Heart left ventricle (tissue), 16 donors: ENCODE results near the gene TTBK2. TPM values are rescaled to one million over a fixed set of nuclear protein-coding genes. Genes with fewer than 3 reads are reported as not detected.

Experiments used
- ATAC-seq, 4 donors: fragments of 200-7000 bp; cut with Tn5 transposase; one replicate each; pipeline ENCODE4 v1.9.1; 2020 to 2022; ENCODE audit warnings: moderate library complexity in 4 of 4, mild to moderate bottlenecking in 3 of 4, moderate number of reproducible peaks in 1 of 4
- DNase-seq, 5 donors: peaks; one replicate each; pipeline ENCODE4 v3.0.0-alpha.2; 2020
- H3K27ac ChIP-seq, 12 donors: fragments of 200-600 bp; sonication (generic) in 4 of 12; one replicate each; pipeline versions ENCODE4 v1.5.0 to v1.8.0; 2016 to 2022; ENCODE audit warnings: mild to moderate bottlenecking in 2 of 12
- H3K27me3 ChIP-seq, 9 donors: fragments of 200-600 bp; sonication (generic) in 2 of 9; one replicate each; pipeline versions ENCODE4 v1.5.1 to v1.8.0; 2016 to 2022; ENCODE audit warnings: mild to moderate bottlenecking in 3 of 9
- H3K36me3 ChIP-seq, 9 donors: fragments of 200-600 bp; sonication (generic) in 2 of 9; one replicate each; pipeline versions ENCODE4 v1.5.0 to v1.8.0; 2018 to 2022; ENCODE audit warnings: mild to moderate bottlenecking in 2 of 9
- H3K4me1 ChIP-seq, 12 donors: fragments of 200-600 bp; sonication (generic) in 4 of 12; one replicate each; pipeline versions ENCODE4 v1.5.0 to v1.8.0; 2016 to 2022; ENCODE audit warnings: mild to moderate bottlenecking in 3 of 12
- H3K4me3 ChIP-seq, 12 donors: fragments of 200-600 bp; sonication (generic) in 4 of 12; one replicate each; pipeline versions ENCODE4 v1.5.0 to v1.8.0; 2017 to 2022; ENCODE audit warnings: mild to moderate bottlenecking in 9 of 12, moderate library complexity in 4 of 12
- H3K9me3 ChIP-seq, 12 donors: fragments of 200-600 bp; sonication (generic) in 4 of 12; one replicate each; pipeline versions ENCODE4 v1.5.0 to v1.8.0; 2016 to 2022; ENCODE audit warnings: mild to moderate bottlenecking in 1 of 12
- POLR2A ChIP-seq, 2 donors: fragments of 450-650 bp; IDR thresholded peaks; one replicate each; pipeline ENCODE4 v1.6.1; 2017; ENCODE audit warnings: antibody characterized with exemption in 2 of 2, mild to moderate bottlenecking in 2 of 2, moderate library complexity in 2 of 2
- WGBS, 4 donors: extraction: QIAGEN DNeasy Blood & Tissue Kit in 2 of 4; methylation state at CpG; one replicate each; pipeline versions ENCODE4 v1.1.5 to v1.1.7; 2013 to 2018; 5-methylcytosine and 5-hydroxymethylcytosine counted together
- intact Hi-C, 10 donors: fragments of 100-400 bp; cut with DNase I; formaldehyde crosslinking; loops; one replicate each; pipeline versions ENCODE4 v1.11.1 to v1.14.2; 2022
- polyA plus RNA-seq, 2 donors: library from polyadenylated mRNA; stranded (reverse); fragments of 200-250 nt; gene quantifications; one replicate each; pipeline ENCODE4 v1.2.3, GENCODE V29; 2013
- total RNA-seq, 9 donors: library from RNA; depleted of rRNA in 2 of 9; stranded (reverse); fragments of >200 nt in 2 of 9; fragmentation: NEBNext Ultra II Directional in 3 of 9; extraction: Animal tissue kit (Norgen Biotek cat#: 25700) in 3 of 9; gene quantifications; one replicate each; pipeline versions ENCODE4 v1.1.0 to v1.2.4, GENCODE V29; 2016 to 2023
- TF ChIP-seq, protein P1 (sequence below), 12 donors: fragments of 200-600 bp; sonication (generic) in 4 of 12; IDR thresholded peaks; one replicate each; pipeline versions ENCODE4 v1.5.0 to v1.8.0; 2018 to 2022; ENCODE audit warnings: antibody characterized with exemption in 12 of 12, mild to moderate bottlenecking in 5 of 12
- donor health status: ischemic (EF 13 %, LVEDD 7.1; RV severe dilation, severe dysfunction).
- donor health status: healthy with polysubstance abuse.
- donor health status: DM: no; HTN: yes; CAD: no.
- donor health status: DM: no; HTN: no; CAD: no.
- donor health status: ischemic (EF 25% LVEDD 6.9; RV normal size, moderate dysfunction).
- donor health status: ischemic (EF 25% LVEDD 5.7; RV mildly dilated, moderate dysfunction).
- donor health status: healthy.
- donor health status: DM: yes; HTN: yes; CAD: no.
- donor health status: ischemic (EF 35%, LVEDD 5.7; RV mildly dilated, moderate dysfunction).
- donor health status: nonischemic (EF 11% LVEDD 7.7; RV severe dilation, severe dysfunction).
- donor health status: DM: yes; HTN: yes; CAD: no.
- donor health status: PGD.
- donor health status: ischemic (EF 29% LVEDD 5.4; RV normal size, mild dysfunction).
- donor health status: nonischemic (EF 23%, LVEDD 6.1; RV moderate dilation, normal function).

TTBK2 gene
- total and polyA plus RNA-seq, 11 donors: 4.9 to 27.9 (median 19.1) TPM

GRCh38 chr15:42759093-42759492, 161.5 kb downstream of the TTBK2 start:
- DNase-seq (no peak), ATAC-seq (no peak)

GRCh38 chr15:42750306-42750705, 170.3 kb downstream of the TTBK2 start:
- Histone ChIP-seq H3K36me3 (peaks cover 0 to 48% (median 34%) of the 10 kb centered on the region in 9 donors), H3K9me3 (peaks cover 0 to 19% (median 1%) of the 10 kb centered on the region in 12 donors), H3K4me3 (no peak overlapping the region), H3K27me3 (no peaks in the 10 kb centered on the region), H3K4me1 (no peaks in the 10 kb centered on the region), H3K27ac (no peak overlapping the region)
- intact Hi-C loops: no loop called here
- TF ChIP-seq POLR2A (IDR thresholded peaks at IDR 0.05): no peak
- TF ChIP-seq, protein P1, sequence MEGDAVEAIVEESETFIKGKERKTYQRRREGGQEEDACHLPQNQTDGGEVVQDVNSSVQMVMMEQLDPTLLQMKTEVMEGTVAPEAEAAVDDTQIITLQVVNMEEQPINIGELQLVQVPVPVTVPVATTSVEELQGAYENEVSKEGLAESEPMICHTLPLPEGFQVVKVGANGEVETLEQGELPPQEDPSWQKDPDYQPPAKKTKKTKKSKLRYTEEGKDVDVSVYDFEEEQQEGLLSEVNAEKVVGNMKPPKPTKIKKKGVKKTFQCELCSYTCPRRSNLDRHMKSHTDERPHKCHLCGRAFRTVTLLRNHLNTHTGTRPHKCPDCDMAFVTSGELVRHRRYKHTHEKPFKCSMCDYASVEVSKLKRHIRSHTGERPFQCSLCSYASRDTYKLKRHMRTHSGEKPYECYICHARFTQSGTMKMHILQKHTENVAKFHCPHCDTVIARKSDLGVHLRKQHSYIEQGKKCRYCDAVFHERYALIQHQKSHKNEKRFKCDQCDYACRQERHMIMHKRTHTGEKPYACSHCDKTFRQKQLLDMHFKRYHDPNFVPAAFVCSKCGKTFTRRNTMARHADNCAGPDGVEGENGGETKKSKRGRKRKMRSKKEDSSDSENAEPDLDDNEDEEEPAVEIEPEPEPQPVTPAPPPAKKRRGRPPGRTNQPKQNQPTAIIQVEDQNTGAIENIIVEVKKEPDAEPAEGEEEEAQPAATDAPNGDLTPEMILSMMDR (IDR thresholded peaks at IDR 0.05): no peak
- WGBS, 4 donors: 93 to 99% (median 97%) methylated on average over 2 of the region's 2 CpGs
- no peak for DNase-seq
- no peak for ATAC-seq

More at GRCh38 chr15:42759093-42759492, 161.5 kb downstream of the TTBK2 start:
- Histone ChIP-seq H3K9me3 (peaks cover 0 to 36% (median 17%) of the 10 kb centered on the region in 12 donors), H3K27me3 (no peaks in the 10 kb centered on the region), H3K4me1 (peaks cover 0 to 7% (median 0%) of the 10 kb centered on the region in 12 donors), H3K4me3 (no peak overlapping the region), H3K36me3 (peaks cover 0 to 15% (median 0%) of the 10 kb centered on the region in 9 donors), H3K27ac (no peak overlapping the region)
- WGBS, 4 donors: 80 to 100% (median 98%) methylated on average over 2 of the region's 2 CpGs
- intact Hi-C loops: no loop called here
- TF ChIP-seq POLR2A (IDR thresholded peaks at IDR 0.05): no peak
- TF ChIP-seq, protein P1 (IDR thresholded peaks at IDR 0.05): no peak

GRCh38 chr15:42749266-42749665, 171.3 kb downstream of the TTBK2 start:
- intact Hi-C loops: no loop called here
- no peak for DNase-seq
- ATAC-seq: no peak
- H3K9me3 ChIP-seq: peaks cover 0 to 19% (median 1%) of the 10 kb centered on the region in 12 donors
- no peak overlapping the region for H3K27ac ChIP-seq
- 82 to 100% (median 94%) methylated on average over 1 of the region's 1 CpG for WGBS, 4 donors
- H3K4me3 ChIP-seq: no peak overlapping the region
- no peaks in the 10 kb centered on the region for H3K4me1 ChIP-seq
- H3K36me3 ChIP-seq: peaks cover 0 to 59% (median 42%) of the 10 kb centered on the region in 9 donors
- no peaks in the 10 kb centered on the region for H3K27me3 ChIP-seq
- TF ChIP-seq POLR2A (IDR thresholded peaks at IDR 0.05): no peak
- TF ChIP-seq, protein P1 (IDR thresholded peaks at IDR 0.05): no peak

- Histone ChIP-seq H3K27me3 (no peaks in the 10 kb centered on the region), H3K36me3 (peaks cover 0 to 31% (median 17%) of the 10 kb centered on the region in 9 donors), H3K27ac (no peak overlapping the region), H3K4me1 (peaks cover 0 to 11% (median 0%) of the 10 kb centered on the region in 12 donors), H3K9me3 (no peaks in the 10 kb centered on the region), H3K4me3 (no peak overlapping the region)
- no peak for DNase-seq
- TF ChIP-seq, protein P1 (IDR thresholded peaks at IDR 0.05): no peak
- TF ChIP-seq POLR2A (IDR thresholded peaks at IDR 0.05): no peak
- no peak for ATAC-seq
- intact Hi-C loops: no loop called here
- WGBS, 4 donors: 87 to 95% (median 93%) methylated on average over 1 of the region's 1 CpG
Measured at GRCh38 chr15:42744195-42744594, 176.4 kb downstream of the TTBK2 start.
